Frontal cortex (tissue), 4 donors: ENCODE measurements around the gene CFHR1. TPM values are rescaled to one million over a fixed set of nuclear protein-coding genes. Genes with fewer than 3 reads are reported as not detected.

Source experiments
- DNase-seq, 2 donors: peaks; one replicate each; pipeline ENCODE4 v3.0.0; 2012; ENCODE audit warnings: low spot score in 2 of 2
- FAIRE-seq: peaks from 2 replicates; lab custom pipeline; 2012; peaks lifted over from hg19 to GRCh38; lab: Jason Lieb, UNC
- total RNA-seq: library from RNA; depleted of rRNA; stranded (reverse); fragments of >200 nt; gene quantifications from one replicate; pipeline ENCODE4 v1.2.3, GENCODE V29; 2014
- donor health status: control.
- donor health status: control.
- donor health status: control.

The CFHR1 gene
- total RNA-seq, 1 donor from 2014 or later, result 0.41 TPM

- no peak for DNase-seq
- no peak for FAIRE-seq
Measured at GRCh38 chr1:196866974-196867373, 47.4 kb downstream of the CFHR1 start.

GRCh38 chr1:196873385-196873784, 53.9 kb downstream of the CFHR1 start:
- FAIRE-seq (no peak), DNase-seq (no peak)

- DNase-seq, result no peak
- no peak for FAIRE-seq
Measured at GRCh38 chr1:196875935-196876334, 56.4 kb downstream of the CFHR1 start.

- DNase-seq (peak in 1 of 2 donors; percentile 7), FAIRE-seq (no peak)
Measured at GRCh38 chr1:196877964-196878363, 58.4 kb downstream of the CFHR1 start.

Other genes with a start within 250 kb of the CFHR1 start
- 28.1 TPM for gene KCNT2, start 211.3 kb upstream of the CFHR1 start, total RNA-seq
- gene CFH, start 167.7 kb upstream of the CFHR1 start, total RNA-seq, result 30.6 TPM
- gene CFHR3, start 44.9 kb upstream of the CFHR1 start, total RNA-seq, result not detected
- gene CFHR4, start 68.3 kb downstream of the CFHR1 start, total RNA-seq, result 0.41 TPM
- not detected for gene CFHR2, start 124.0 kb downstream of the CFHR1 start, total RNA-seq
- gene CFHR5, start 157.8 kb downstream of the CFHR1 start, total RNA-seq, result not detected
- not detected for gene F13B, start 247.5 kb downstream of the CFHR1 start, total RNA-seq